ENCODE measurements around the gene BCAP31.

DNA sequence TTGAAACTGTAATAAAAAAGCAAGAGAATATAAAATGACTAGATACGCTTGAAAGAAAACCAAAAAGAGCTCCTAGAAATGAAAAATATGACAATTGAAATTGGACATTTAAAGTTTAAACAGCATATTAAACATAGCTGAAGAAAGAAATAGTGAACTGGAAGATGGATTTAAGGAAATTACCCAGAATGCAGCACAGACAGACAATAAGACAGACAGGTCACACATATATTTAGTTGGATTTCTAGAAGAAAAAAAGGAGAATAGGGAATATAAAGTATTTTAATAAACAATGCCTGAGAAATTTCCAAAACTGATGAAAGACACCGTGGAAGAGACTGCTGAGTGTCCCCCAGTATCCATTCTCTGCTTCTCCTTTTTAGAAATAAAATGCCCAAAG, 70.6 kb downstream of the BCAP31 start:
- no peak for TF ChIP-seq POLR2A (IDR thresholded peaks at IDR 0.05)
- TF ChIP-seq, protein P1, sequence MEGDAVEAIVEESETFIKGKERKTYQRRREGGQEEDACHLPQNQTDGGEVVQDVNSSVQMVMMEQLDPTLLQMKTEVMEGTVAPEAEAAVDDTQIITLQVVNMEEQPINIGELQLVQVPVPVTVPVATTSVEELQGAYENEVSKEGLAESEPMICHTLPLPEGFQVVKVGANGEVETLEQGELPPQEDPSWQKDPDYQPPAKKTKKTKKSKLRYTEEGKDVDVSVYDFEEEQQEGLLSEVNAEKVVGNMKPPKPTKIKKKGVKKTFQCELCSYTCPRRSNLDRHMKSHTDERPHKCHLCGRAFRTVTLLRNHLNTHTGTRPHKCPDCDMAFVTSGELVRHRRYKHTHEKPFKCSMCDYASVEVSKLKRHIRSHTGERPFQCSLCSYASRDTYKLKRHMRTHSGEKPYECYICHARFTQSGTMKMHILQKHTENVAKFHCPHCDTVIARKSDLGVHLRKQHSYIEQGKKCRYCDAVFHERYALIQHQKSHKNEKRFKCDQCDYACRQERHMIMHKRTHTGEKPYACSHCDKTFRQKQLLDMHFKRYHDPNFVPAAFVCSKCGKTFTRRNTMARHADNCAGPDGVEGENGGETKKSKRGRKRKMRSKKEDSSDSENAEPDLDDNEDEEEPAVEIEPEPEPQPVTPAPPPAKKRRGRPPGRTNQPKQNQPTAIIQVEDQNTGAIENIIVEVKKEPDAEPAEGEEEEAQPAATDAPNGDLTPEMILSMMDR (IDR thresholded peaks at IDR 0.05), result no peak
